Measurements from ENCODE around the gene JAK3.
A peak's percentile ranks its signal among the peaks of the same experiment; 100 is the strongest.

DNA sequence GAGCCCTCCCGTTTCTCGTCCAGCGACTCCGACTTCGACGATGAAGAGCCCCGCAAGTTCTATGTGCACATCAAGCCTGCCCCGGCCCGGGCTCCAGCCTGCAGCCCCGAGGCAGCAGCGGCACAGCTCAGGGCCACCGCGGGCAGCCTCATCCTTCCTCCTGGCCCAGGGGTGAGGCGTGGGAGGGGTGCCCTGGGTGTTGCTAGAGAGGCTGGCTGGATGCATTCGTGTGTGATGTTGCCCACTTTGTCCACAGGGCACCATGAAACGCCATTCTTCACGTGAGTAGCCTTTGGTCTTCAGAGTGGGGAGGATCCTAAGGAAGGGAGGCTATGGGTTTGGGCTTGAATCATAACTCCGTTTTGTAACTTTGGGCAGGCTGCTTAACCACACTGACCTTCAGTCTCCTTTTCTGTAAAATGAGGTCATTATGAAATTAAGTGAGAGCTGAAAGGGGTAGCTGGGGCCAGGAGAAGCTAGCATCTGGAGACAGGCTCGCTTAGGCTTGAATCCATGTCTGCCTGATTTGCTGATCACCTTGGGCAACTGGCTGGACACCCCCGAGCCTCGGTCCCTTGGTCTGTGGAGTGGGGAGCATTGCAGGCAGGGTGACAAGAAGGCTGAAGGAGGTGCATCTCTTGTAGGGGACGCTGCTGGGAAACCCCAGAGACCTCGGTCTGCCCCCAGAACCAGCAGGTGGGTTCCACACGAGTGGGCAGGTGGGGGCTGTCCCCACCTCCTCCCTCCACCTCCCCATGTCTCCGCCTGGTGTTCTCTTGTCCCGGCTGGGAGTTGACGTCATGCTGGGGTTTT, 71.6 kb downstream of the JAK3 start:
- TF ChIP-seq, protein P1, sequence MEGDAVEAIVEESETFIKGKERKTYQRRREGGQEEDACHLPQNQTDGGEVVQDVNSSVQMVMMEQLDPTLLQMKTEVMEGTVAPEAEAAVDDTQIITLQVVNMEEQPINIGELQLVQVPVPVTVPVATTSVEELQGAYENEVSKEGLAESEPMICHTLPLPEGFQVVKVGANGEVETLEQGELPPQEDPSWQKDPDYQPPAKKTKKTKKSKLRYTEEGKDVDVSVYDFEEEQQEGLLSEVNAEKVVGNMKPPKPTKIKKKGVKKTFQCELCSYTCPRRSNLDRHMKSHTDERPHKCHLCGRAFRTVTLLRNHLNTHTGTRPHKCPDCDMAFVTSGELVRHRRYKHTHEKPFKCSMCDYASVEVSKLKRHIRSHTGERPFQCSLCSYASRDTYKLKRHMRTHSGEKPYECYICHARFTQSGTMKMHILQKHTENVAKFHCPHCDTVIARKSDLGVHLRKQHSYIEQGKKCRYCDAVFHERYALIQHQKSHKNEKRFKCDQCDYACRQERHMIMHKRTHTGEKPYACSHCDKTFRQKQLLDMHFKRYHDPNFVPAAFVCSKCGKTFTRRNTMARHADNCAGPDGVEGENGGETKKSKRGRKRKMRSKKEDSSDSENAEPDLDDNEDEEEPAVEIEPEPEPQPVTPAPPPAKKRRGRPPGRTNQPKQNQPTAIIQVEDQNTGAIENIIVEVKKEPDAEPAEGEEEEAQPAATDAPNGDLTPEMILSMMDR (IDR thresholded peaks at IDR 0.05 in 8 of 11, conservative IDR thresholded peaks at IDR 0.05 in 3 of 11): no peak
- TF ChIP-seq POLR2AphosphoS5 (IDR thresholded peaks at IDR 0.05): peak; percentile 45 to 60 (median 48)
- no peak for TF ChIP-seq POLR2A (IDR thresholded peaks at IDR 0.05)

All from spleen (tissue), 7 donors.